Ishikawa (cell line): ENCODE measurements around the gene SYS1.

Experiments used
- CEBPB ChIP-seq: IDR thresholded peaks from 2 replicates; pipeline ENCODE4 v1.6.1; 2012
- CREB1 ChIP-seq: IDR thresholded peaks from 2 replicates; pipeline ENCODE4 v1.6.1; 2012; ENCODE audit warnings: low read depth
- EGR1 ChIP-seq: IDR thresholded peaks from 2 replicates; pipeline ENCODE4 v1.6.1; 2012
- EP300 ChIP-seq: IDR thresholded peaks from 2 replicates; pipeline ENCODE4 v1.6.1; 2012; ENCODE audit warnings: borderline replicate concordance
- FOXM1 ChIP-seq: IDR thresholded peaks from 2 replicates; pipeline ENCODE4 v1.6.1; 2012; ENCODE audit warnings: low read depth, borderline replicate concordance
- NFIC ChIP-seq: IDR thresholded peaks from 2 replicates; pipeline ENCODE4 v1.6.1; 2012
- RAD21 ChIP-seq: IDR thresholded peaks from 2 replicates; pipeline ENCODE4 v1.6.1; 2012; ENCODE audit warnings: low read depth
- TAF1 ChIP-seq: IDR thresholded peaks from 2 replicates; pipeline ENCODE4 v1.6.1; 2012; ENCODE audit warnings: low read depth, mild to moderate bottlenecking
- TCF12 ChIP-seq: IDR thresholded peaks from 2 replicates; pipeline ENCODE4 v1.6.1; 2012; ENCODE audit warnings: low read depth
- TEAD4 ChIP-seq: IDR thresholded peaks from 2 replicates; pipeline ENCODE4 v1.6.1; 2012
- YY1 ChIP-seq: IDR thresholded peaks from 2 replicates; pipeline ENCODE4 v1.6.1; 2012; ENCODE audit warnings: low read depth
- ZBTB7A ChIP-seq: IDR thresholded peaks from 2 replicates; pipeline ENCODE4 v1.6.1; 2012; ENCODE audit warnings: low read depth
- TF ChIP-seq, protein P1 (sequence below): IDR thresholded peaks from 2 replicates; pipeline ENCODE4 v1.6.1; 2012
- TF ChIP-seq, protein P2 (sequence below): IDR thresholded peaks from 2 replicates; pipeline ENCODE4 v1.6.1; 2012; ENCODE audit warnings: low read depth, mild to moderate bottlenecking
- TF ChIP-seq, protein P3 (sequence below): IDR thresholded peaks from 2 replicates; pipeline ENCODE4 v1.6.1; 2012

SYS1 gene

DNA sequence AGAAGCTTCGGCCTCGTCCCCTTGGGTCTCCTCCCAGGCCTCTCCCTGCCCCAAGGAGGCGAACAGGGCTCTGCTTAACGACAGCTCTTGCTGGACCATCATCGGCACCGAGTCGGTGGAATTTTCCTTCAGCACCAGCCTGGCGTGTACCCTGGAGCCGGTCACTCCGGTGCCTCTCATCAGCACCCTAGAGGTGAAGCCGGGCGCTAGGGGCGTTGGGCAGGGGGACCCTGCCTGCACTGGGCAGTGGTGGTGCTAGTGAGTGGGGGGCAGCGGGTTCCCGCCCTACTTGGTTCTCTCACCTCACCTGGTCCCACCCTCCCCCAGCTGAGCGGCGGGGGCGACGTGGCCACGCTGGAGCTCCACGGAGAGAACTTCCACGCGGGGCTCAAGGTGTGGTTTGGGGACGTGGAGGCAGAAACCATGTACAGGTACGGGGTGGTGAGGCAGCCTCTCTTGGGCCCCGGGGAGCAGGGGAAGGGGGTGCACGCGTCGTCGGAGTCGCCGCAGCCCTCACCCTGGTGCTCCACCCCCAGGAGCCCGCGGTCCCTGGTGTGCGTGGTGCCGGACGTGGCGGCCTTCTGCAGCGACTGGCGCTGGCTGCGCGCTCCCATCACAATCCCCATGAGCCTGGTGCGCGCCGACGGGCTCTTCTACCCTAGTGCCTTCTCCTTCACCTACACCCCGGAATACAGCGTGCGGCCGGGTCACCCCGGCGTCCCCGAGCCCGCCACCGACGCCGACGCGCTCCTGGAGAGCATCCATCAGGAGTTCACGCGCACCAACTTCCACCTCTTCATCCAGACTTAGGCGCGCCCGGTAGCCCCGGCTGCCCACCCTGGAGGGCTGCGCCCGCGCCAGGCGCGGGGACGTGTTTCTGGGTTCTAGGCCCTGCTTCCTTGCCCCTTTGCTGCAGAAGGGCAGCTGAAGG, 46.5 kb upstream of the SYS1 start:
- TF ChIP-seq CEBPB (no peak), YY1 (no peak), CREB1 (no peak), ZBTB7A (no peak), TEAD4 (no peak), NFIC (no peak), RAD21 (no peak), TCF12 (no peak), EP300 (no peak), EGR1 (no peak), FOXM1 (no peak), TAF1 (no peak)
- TF ChIP-seq, protein P1, sequence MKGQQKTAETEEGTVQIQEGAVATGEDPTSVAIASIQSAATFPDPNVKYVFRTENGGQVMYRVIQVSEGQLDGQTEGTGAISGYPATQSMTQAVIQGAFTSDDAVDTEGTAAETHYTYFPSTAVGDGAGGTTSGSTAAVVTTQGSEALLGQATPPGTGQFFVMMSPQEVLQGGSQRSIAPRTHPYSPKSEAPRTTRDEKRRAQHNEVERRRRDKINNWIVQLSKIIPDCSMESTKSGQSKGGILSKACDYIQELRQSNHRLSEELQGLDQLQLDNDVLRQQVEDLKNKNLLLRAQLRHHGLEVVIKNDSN = no peak
- TF ChIP-seq, protein P2, sequence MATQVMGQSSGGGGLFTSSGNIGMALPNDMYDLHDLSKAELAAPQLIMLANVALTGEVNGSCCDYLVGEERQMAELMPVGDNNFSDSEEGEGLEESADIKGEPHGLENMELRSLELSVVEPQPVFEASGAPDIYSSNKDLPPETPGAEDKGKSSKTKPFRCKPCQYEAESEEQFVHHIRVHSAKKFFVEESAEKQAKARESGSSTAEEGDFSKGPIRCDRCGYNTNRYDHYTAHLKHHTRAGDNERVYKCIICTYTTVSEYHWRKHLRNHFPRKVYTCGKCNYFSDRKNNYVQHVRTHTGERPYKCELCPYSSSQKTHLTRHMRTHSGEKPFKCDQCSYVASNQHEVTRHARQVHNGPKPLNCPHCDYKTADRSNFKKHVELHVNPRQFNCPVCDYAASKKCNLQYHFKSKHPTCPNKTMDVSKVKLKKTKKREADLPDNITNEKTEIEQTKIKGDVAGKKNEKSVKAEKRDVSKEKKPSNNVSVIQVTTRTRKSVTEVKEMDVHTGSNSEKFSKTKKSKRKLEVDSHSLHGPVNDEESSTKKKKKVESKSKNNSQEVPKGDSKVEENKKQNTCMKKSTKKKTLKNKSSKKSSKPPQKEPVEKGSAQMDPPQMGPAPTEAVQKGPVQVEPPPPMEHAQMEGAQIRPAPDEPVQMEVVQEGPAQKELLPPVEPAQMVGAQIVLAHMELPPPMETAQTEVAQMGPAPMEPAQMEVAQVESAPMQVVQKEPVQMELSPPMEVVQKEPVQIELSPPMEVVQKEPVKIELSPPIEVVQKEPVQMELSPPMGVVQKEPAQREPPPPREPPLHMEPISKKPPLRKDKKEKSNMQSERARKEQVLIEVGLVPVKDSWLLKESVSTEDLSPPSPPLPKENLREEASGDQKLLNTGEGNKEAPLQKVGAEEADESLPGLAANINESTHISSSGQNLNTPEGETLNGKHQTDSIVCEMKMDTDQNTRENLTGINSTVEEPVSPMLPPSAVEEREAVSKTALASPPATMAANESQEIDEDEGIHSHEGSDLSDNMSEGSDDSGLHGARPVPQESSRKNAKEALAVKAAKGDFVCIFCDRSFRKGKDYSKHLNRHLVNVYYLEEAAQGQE = no peak
- TF ChIP-seq, protein P3, sequence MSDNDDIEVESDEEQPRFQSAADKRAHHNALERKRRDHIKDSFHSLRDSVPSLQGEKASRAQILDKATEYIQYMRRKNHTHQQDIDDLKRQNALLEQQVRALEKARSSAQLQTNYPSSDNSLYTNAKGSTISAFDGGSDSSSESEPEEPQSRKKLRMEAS = no peak

DNA sequence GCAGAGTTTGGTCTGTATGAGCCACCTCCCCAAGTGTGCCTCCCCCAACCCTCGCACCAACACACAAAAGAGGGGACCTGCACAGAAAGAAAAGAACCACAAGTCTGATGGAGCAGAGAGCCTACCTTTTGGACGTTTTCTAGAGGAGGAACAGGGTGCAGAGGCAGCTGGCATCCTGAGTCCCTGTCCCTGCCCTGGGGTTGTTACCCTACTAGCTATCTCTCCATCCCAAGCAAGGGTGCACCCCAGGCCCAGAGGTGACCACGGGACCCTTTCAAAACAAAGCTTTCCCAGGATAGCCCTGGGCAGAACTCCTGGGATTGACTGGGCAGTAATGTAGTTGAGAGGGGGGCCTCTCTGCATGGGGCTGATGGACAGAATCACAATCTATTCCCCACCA, 45.1 kb upstream of the SYS1 start:
- TF ChIP-seq YY1 (no peak), EGR1 (no peak), RAD21 (no peak), CREB1 (no peak)
- TF ChIP-seq, protein P2 = no peak
- TF ChIP-seq, protein P3 = no peak

DNA sequence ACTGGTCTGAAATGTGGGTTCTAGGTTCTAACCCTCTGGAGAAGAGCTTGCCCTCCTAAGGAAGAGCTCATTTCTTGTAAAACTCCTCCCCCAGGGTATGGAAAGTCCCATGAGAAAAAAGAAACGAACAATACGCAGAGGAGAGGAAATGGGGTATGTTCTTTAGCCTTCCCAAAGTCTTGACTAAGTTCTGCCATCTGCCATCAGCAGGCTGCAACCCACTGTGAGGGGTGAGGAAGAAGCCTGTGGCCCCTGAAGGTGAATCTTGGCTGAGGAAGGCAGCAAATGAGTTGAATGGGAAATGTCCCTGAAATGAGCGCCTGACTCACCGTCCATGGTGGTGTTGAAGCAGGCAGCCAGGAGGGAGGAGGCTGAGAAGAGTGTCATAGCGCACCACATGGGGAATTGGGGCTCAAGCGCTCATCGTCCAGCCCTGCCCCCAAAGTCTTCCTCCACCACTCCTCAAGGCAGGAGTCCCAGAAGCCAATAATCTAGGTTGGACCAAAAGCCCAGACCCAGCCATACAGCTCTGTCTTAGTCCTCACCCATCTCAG, 44.5 kb upstream of the SYS1 start:
- TF ChIP-seq RAD21 (no peak), TCF12 (no peak), YY1 (no peak), TAF1 (no peak), ZBTB7A (no peak), TEAD4 (no peak), FOXM1 (no peak), NFIC (no peak), CEBPB (no peak), EGR1 (no peak), EP300 (no peak), CREB1 (no peak)
- TF ChIP-seq, protein P1 = no peak
- TF ChIP-seq, protein P3 = no peak
- TF ChIP-seq, protein P2 = no peak

DNA sequence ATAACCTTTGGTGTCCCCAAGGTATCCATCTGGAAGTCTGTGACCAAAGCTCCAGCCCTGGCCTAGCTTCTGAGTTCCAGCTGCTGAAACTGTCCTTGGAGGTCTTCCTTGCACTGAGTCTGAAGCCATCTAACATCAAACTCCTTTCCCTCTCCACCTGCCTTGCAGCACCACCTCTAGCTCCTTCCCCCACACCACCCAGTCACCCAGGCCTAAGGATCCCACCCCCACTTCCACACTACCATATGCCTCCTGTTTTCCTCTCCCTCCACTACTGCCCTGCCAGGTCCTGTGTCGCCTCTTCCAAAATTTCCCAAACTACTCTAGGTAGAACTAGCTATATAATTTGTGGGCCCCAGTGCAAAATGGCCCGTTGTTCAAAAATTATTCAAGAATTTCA, 44.0 kb upstream of the SYS1 start:
- TF ChIP-seq, protein P2 = no peak
- no peak for TF ChIP-seq EGR1
- no peak for TF ChIP-seq FOXM1
- TF ChIP-seq, protein P1 = no peak
- TF ChIP-seq YY1 = no peak
- no peak for TF ChIP-seq CEBPB
- TF ChIP-seq TAF1 = no peak
- TF ChIP-seq, protein P3 = no peak
- no peak for TF ChIP-seq TCF12
- TF ChIP-seq NFIC = no peak
- TF ChIP-seq TEAD4 = no peak
- TF ChIP-seq ZBTB7A = no peak
- TF ChIP-seq RAD21 = no peak
- no peak for TF ChIP-seq EP300
- TF ChIP-seq CREB1 = no peak
